Loucy (cell line): ENCODE results near the gene P4HA3.

Experiments
- EZH2phosphoT487 ChIP-seq: fragments of 200-600 bp; IDR thresholded peaks from 2 replicates; pipeline ENCODE4 v1.6.1; 2018; ENCODE audit warnings: antibody characterized with exemption, mild to moderate bottlenecking, moderate library complexity, borderline replicate concordance
- TF ChIP-seq, protein P1 (sequence below): fragments of 200-600 bp; sonication (generic); conservative IDR thresholded peaks from 2 replicates; pipeline ENCODE4 v1.5.1; 2014; ENCODE audit warnings: mild to moderate bottlenecking, antibody characterized with exemption, low read length

DNA sequence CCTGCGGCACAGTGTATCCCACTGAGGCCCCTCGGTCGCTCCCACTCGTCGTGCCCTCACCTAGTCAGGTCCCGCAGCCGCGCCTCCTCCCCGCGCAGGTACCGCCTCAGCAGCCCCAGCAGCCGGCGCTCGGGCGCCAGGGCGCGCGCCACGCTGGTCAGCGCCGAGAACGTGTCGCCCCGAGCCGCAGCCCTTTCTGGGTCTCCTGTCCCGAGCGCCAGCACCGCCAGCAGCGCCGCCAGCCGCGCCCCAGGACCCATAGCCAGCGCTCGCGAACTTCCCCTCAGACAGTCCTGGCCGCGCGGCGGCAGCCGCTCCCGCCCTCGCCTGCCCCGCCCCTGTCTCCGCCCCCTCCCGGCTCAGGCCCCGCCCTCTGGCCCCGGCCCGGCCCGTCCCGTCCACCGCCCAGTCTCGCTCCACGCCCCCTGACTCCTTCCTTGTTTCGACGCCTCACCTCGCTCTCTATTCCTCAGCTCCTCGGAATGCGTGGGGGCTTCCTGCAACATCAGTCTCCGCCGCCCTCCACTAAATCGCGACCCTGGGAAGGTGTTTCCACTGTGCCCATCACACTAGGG, at the start of gene P4HA3:
- TF ChIP-seq, protein P1, sequence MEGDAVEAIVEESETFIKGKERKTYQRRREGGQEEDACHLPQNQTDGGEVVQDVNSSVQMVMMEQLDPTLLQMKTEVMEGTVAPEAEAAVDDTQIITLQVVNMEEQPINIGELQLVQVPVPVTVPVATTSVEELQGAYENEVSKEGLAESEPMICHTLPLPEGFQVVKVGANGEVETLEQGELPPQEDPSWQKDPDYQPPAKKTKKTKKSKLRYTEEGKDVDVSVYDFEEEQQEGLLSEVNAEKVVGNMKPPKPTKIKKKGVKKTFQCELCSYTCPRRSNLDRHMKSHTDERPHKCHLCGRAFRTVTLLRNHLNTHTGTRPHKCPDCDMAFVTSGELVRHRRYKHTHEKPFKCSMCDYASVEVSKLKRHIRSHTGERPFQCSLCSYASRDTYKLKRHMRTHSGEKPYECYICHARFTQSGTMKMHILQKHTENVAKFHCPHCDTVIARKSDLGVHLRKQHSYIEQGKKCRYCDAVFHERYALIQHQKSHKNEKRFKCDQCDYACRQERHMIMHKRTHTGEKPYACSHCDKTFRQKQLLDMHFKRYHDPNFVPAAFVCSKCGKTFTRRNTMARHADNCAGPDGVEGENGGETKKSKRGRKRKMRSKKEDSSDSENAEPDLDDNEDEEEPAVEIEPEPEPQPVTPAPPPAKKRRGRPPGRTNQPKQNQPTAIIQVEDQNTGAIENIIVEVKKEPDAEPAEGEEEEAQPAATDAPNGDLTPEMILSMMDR: no peak
- no peak for TF ChIP-seq EZH2phosphoT487
